ENCODE data around the gene HBQ1.
"Not testable (repeated sequence)": the region's sequence is repeated elsewhere in the genome, so short reads cannot be mapped to it uniquely, and the experiment has no call there.

The HBQ1 gene

GRCh38 chr16:162271-162991 is 17.8 kb upstream of the HBQ1 start:
- DNase-seq = no peak

GRCh38 chr16:163139-163538 is 17.1 kb upstream of the HBQ1 start:
- not testable (repeated sequence) for DNase-seq

- DNase-seq = not testable (repeated sequence)
These were observed 16.6 kb upstream of the HBQ1 start for GRCh38 chr16:163696-164095.

- not testable (repeated sequence) for DNase-seq
These were observed 16.0 kb upstream of the HBQ1 start for GRCh38 chr16:164134-164823.

GRCh38 chr16:164827-165538 is 15.3 kb upstream of the HBQ1 start:
- DNase-seq = no peak

GRCh38 chr16:165539-166374 is 14.5 kb upstream of the HBQ1 start, which contains the start of gene HBM:
TSS of gene HBM (plus strand) at chr16:165978. CDS start at chr16:165998, 20 bp downstream.
- DNase-seq = no peak

- no peak for DNase-seq
These were observed 13.7 kb upstream of the HBQ1 start for GRCh38 chr16:166375-167121.

GRCh38 chr16:167122-167690 is 13.1 kb upstream of the HBQ1 start:
- DNase-seq = no peak

- DNase-seq = no peak
These were observed 11.8 kb upstream of the HBQ1 start for GRCh38 chr16:168424-168823.

- no peak for DNase-seq
These were observed 11.2 kb upstream of the HBQ1 start for GRCh38 chr16:169014-169413.

GRCh38 chr16:170088-170507 is 10.2 kb upstream of the HBQ1 start:
- DNase-seq = not testable (repeated sequence)

GRCh38 chr16:170788-171187 is 9.5 kb upstream of the HBQ1 start:
- no peak for DNase-seq

GRCh38 chr16:172374-172941 is 7.8 kb upstream of the HBQ1 start, which contains the start of gene HBA2:
TSS of gene HBA2 (plus strand) at chr16:172876. CDS start at chr16:172913, 37 bp downstream.
- DNase-seq = not testable (repeated sequence)

- not testable (repeated sequence) for DNase-seq
These were observed 6.9 kb upstream of the HBQ1 start for GRCh38 chr16:173211-173854.

GRCh38 chr16:173928-174769 is 6.1 kb upstream of the HBQ1 start:
- DNase-seq = not testable (repeated sequence)

GRCh38 chr16:175011-175949 is 5.0 kb upstream of the HBQ1 start:
- DNase-seq = no peak

- DNase-seq = not testable (repeated sequence)
These were observed 4.3 kb upstream of the HBQ1 start for GRCh38 chr16:176006-176405.
